HG02642 (cell line): ENCODE results near the gene RIC1.
"Not testable (repeated sequence)": the region's sequence is repeated elsewhere in the genome, so short reads cannot be mapped to it uniquely, and the experiment has no call there.

ENCODE experiments used
- ATAC-seq: cut with Tn5 transposase; IDR thresholded peaks from one replicate; pipeline ENCODE4 v1.9.1; 2021; ENCODE audit warnings: mild to moderate bottlenecking; ENCODE audit not compliant: unreplicated experiment, poor library complexity

Gene RIC1

GRCh38 chr9:5778805-5779204 lies 149.9 kb downstream of the RIC1 start:
- no peak for ATAC-seq

- not testable (repeated sequence) for ATAC-seq
These were observed 150.9 kb downstream of the RIC1 start for GRCh38 chr9:5779705-5780218.

- ATAC-seq, result not testable (repeated sequence)
These were observed 154.5 kb downstream of the RIC1 start for GRCh38 chr9:5783420-5783819.

GRCh38 chr9:5783982-5784381 lies 155.1 kb downstream of the RIC1 start:
- no peak for ATAC-seq

- ATAC-seq, result no peak
These were observed 155.8 kb downstream of the RIC1 start for GRCh38 chr9:5784526-5785315.

GRCh38 chr9:5786370-5787127 lies 157.6 kb downstream of the RIC1 start:
- ATAC-seq, result no peak

GRCh38 chr9:5787220-5787619 lies 158.3 kb downstream of the RIC1 start:
- ATAC-seq, result no peak

GRCh38 chr9:5787759-5788302 lies 158.9 kb downstream of the RIC1 start:
- ATAC-seq, result no peak

- ATAC-seq, result no peak
These were observed 160.6 kb downstream of the RIC1 start for GRCh38 chr9:5789489-5789888.

- ATAC-seq, result no peak
These were observed 162.0 kb downstream of the RIC1 start for GRCh38 chr9:5790923-5791322.

GRCh38 chr9:5791870-5792269 lies 163.0 kb downstream of the RIC1 start:
- ATAC-seq, result no peak

GRCh38 chr9:5793812-5794211 lies 164.9 kb downstream of the RIC1 start:
- no peak for ATAC-seq

- no peak for ATAC-seq
These were observed 167.4 kb downstream of the RIC1 start for GRCh38 chr9:5796298-5796697.

GRCh38 chr9:5798581-5798980 lies 169.7 kb downstream of the RIC1 start:
- no peak for ATAC-seq

GRCh38 chr9:5799314-5799713 lies 170.4 kb downstream of the RIC1 start:
- ATAC-seq, result no peak

- not testable (repeated sequence) for ATAC-seq
These were observed 171.5 kb downstream of the RIC1 start for GRCh38 chr9:5800378-5800777.

- ATAC-seq, result no peak
These were observed 172.2 kb downstream of the RIC1 start for GRCh38 chr9:5800969-5801738.

- no peak for ATAC-seq
These were observed 172.8 kb downstream of the RIC1 start for GRCh38 chr9:5801739-5802113.

- ATAC-seq, result no peak
These were observed 176.6 kb downstream of the RIC1 start for GRCh38 chr9:5805478-5805877.

GRCh38 chr9:5811751-5812150 lies 182.8 kb downstream of the RIC1 start:
- ATAC-seq, result no peak
